HG03196 (cell line): ENCODE data around the gene FBXO36.
"Not testable (repeated sequence)": the region's sequence is repeated elsewhere in the genome, so short reads cannot be mapped to it uniquely, and the experiment has no call there.

Experiments used
- ATAC-seq: cut with Tn5 transposase; IDR thresholded peaks from one replicate; pipeline ENCODE4 v1.9.1; 2021; ENCODE audit not compliant: unreplicated experiment

FBXO36 gene

GRCh38 chr2:229910832-229911412, 11.4 kb upstream of the FBXO36 start:
- peak; percentile 73 for ATAC-seq

- no peak for ATAC-seq
These were observed 8.1 kb upstream of the FBXO36 start for GRCh38 chr2:229914171-229914570.

- ATAC-seq, result no peak
These were observed 4.5 kb upstream of the FBXO36 start for GRCh38 chr2:229917793-229918192.

- ATAC-seq, result no peak
These were observed 2.2 kb upstream of the FBXO36 start for GRCh38 chr2:229920011-229920641.

GRCh38 chr2:229921101-229921891, 1.0 kb upstream of the FBXO36 start:
- peak; percentile 17 for ATAC-seq

GRCh38 chr2:229921892-229922448, 333 bp upstream of the FBXO36 start, which contains the start of gene TRIP12:
TSS of gene TRIP12 (minus strand) at chr2:229922009. CDS start at chr2:229880079, 41,930 bp downstream.
- peak; percentile 70 for ATAC-seq

- ATAC-seq, result not testable (repeated sequence)
These were observed 2.2 kb downstream of the FBXO36 start for GRCh38 chr2:229924541-229924940.

- no peak for ATAC-seq
These were observed 2.9 kb downstream of the FBXO36 start for GRCh38 chr2:229925201-229925600.

GRCh38 chr2:229927817-229928321, 5.6 kb downstream of the FBXO36 start:
- no peak for ATAC-seq

GRCh38 chr2:229930656-229931055, 8.4 kb downstream of the FBXO36 start:
- ATAC-seq, result no peak

- ATAC-seq, result no peak
These were observed 8.9 kb downstream of the FBXO36 start for GRCh38 chr2:229931241-229931640.

- ATAC-seq, result no peak
These were observed 15.2 kb downstream of the FBXO36 start for GRCh38 chr2:229937537-229937936.

- no peak for ATAC-seq
These were observed 20.4 kb downstream of the FBXO36 start for GRCh38 chr2:229942671-229943070.

- ATAC-seq, result no peak
These were observed 20.9 kb downstream of the FBXO36 start for GRCh38 chr2:229943171-229943570.

- no peak for ATAC-seq
These were observed 21.6 kb downstream of the FBXO36 start for GRCh38 chr2:229943770-229944449.

- ATAC-seq, result no peak
These were observed 23.7 kb downstream of the FBXO36 start for GRCh38 chr2:229945975-229946374.

- ATAC-seq, result no peak
These were observed 25.2 kb downstream of the FBXO36 start for GRCh38 chr2:229947544-229947943.

- no peak for ATAC-seq
These were observed 30.0 kb downstream of the FBXO36 start for GRCh38 chr2:229952256-229952835.

GRCh38 chr2:229955663-229956062, 33.4 kb downstream of the FBXO36 start:
- ATAC-seq, result no peak

- ATAC-seq, result no peak
These were observed 34.2 kb downstream of the FBXO36 start for GRCh38 chr2:229956491-229956890.

GRCh38 chr2:229963596-229963995, 41.3 kb downstream of the FBXO36 start:
- ATAC-seq, result not testable (repeated sequence)
